AG10803 (cell line): ENCODE results near the gene TLCD3B.

ENCODE experiments used
- DNase-seq: peaks from one replicate; pipeline ENCODE4 v3.0.0; 2010; ENCODE audit warnings: low read depth
- H3K4me3 ChIP-seq: 2 replicates; pipeline ENCODE4 v1.5.1; 2011; ENCODE audit warnings: mild to moderate bottlenecking, low read length, control low read depth
- TF ChIP-seq, protein P1 (sequence below): conservative IDR thresholded peaks from 2 replicates; pipeline ENCODE4 v1.5.1; 2011; ENCODE audit warnings: mild to moderate bottlenecking, low read length, control low read depth, inconsistent platforms

The TLCD3B gene

DNA sequence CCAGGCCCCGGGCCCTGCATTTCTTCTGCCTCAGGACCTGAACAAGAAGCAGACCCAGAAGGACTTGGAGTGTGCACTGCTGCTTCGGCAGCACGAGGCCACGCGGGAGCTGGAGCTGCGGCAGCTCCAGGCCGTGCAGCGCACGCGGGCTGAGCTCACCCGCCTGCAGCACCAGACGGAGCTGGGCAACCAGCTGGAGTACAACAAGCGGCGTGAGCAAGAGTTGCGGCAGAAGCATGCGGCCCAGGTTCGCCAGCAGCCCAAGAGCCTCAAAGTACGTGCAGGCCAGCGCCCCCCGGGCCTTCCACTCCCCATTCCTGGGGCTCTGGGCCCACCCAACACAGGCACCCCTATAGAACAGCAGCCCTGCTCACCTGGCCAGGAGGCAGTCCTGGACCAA lies 44.8 kb downstream of the TLCD3B start:
- H3K4me3 ChIP-seq, result no peak overlapping the region
- TF ChIP-seq, protein P1, sequence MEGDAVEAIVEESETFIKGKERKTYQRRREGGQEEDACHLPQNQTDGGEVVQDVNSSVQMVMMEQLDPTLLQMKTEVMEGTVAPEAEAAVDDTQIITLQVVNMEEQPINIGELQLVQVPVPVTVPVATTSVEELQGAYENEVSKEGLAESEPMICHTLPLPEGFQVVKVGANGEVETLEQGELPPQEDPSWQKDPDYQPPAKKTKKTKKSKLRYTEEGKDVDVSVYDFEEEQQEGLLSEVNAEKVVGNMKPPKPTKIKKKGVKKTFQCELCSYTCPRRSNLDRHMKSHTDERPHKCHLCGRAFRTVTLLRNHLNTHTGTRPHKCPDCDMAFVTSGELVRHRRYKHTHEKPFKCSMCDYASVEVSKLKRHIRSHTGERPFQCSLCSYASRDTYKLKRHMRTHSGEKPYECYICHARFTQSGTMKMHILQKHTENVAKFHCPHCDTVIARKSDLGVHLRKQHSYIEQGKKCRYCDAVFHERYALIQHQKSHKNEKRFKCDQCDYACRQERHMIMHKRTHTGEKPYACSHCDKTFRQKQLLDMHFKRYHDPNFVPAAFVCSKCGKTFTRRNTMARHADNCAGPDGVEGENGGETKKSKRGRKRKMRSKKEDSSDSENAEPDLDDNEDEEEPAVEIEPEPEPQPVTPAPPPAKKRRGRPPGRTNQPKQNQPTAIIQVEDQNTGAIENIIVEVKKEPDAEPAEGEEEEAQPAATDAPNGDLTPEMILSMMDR, result no peak
- DNase-seq, result no peak

DNA sequence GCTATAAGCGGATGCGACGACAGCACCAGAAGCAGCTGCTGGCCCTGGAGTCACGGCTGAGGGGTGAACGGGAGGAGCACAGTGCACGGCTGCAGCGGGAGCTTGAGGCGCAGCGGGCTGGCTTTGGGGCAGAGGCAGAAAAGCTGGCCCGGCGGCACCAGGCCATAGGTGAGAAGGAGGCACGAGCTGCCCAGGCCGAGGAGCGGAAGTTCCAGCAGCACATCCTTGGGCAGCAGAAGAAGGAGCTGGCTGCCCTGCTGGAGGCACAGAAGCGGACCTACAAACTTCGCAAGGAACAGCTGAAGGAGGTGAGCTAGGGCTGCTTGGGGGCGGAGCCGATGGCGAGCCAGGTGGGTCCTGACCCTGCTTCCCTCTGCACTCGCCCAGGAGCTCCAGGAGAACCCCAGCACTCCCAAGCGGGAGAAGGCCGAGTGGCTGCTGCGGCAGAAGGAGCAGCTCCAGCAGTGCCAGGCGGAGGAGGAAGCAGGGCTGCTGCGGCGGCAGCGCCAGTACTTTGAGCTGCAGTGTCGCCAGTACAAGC lies 45.7 kb downstream of the TLCD3B start:
- DNase-seq, result no peak
- no peak overlapping the region for H3K4me3 ChIP-seq
- TF ChIP-seq, protein P1, result no peak

DNA sequence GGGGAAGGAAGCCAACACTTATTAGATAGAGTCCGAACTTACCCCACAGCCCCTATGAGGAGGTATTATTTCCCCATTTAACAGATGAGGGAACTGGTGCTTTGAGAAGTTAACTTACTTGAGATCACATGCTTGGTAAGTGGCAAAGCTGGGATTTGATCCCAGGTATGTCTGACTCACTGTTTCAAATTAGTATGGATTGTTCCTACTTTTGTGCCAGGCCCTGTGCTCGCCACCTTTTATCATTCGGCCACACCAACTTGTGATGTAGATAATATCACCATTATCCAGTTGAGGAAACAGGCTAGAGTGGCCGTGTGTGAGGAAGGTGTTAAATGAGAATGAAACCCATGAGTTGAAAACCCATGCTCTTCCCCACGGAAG lies 46.3 kb downstream of the TLCD3B start:
- TF ChIP-seq, protein P1, result no peak
- DNase-seq, result no peak
- no peak overlapping the region for H3K4me3 ChIP-seq

DNA sequence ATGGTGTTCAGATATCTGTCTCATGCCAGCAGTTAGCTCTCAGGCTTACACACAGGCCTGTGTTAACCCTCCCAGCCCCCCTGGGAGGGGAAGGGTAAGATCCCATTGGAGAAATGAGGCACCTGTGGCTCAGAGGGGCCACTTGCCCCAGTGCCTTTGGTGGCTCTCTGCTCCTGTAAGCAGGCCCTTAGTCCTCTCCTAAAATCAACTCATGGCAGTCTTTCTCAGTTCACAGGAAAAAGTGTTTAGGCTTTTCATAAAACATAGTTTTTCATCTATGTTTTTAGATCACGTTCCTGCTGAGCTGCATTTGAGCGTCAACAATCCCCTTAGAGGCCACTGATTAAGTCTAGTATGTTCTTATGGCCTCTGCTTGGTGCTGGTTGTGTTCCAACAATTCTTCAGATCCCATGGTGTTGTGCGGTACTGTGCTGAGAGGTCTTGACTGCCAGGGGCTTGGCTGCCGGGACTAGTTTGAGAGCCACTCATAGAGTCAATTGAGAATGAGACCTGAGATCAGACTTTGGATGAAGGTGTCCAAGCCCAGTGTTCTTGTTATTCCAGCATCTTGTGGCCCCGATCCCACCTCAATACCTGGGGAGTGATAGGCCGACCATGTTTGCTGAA lies 46.8 kb downstream of the TLCD3B start:
- H3K4me3 ChIP-seq, result no peak overlapping the region
- TF ChIP-seq, protein P1, result no peak
- DNase-seq, result no peak

DNA sequence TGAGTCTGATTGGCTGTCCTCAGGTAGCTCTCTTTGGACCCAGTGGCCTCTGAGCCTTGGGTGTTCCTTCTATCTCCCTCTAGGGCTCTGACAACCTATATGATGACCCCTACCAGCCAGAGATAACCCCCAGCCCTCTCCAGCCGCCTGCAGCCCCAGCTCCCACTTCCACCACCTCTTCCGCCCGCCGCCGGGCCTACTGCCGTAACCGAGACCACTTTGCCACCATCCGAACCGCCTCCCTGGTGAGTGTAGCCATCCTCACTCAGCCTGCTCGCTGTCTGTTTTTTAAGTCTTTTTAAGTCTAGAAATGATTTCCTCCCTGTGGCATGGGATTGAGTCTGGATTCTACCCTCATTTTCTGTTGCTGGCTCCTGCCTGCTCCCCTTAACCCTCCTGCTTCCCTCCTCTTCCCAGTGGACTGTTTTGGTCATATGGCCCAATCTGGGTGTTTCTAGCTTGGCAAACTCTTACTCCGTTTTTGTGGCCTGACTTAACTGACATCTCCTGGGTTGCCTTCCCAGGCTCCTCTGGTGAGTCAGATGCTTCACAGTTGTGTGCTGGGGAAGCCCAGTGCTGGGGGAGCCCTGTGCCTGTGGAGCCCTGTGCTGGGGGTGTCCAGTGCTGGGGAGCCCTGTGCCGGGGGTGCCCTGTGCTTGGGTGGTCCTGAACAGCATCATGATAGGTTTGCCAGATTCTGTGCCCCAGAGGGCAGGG lies 47.5 kb downstream of the TLCD3B start:
- DNase-seq, result peak; percentile 52
- TF ChIP-seq, protein P1, result no peak
- H3K4me3 ChIP-seq, result no peak overlapping the region

DNA sequence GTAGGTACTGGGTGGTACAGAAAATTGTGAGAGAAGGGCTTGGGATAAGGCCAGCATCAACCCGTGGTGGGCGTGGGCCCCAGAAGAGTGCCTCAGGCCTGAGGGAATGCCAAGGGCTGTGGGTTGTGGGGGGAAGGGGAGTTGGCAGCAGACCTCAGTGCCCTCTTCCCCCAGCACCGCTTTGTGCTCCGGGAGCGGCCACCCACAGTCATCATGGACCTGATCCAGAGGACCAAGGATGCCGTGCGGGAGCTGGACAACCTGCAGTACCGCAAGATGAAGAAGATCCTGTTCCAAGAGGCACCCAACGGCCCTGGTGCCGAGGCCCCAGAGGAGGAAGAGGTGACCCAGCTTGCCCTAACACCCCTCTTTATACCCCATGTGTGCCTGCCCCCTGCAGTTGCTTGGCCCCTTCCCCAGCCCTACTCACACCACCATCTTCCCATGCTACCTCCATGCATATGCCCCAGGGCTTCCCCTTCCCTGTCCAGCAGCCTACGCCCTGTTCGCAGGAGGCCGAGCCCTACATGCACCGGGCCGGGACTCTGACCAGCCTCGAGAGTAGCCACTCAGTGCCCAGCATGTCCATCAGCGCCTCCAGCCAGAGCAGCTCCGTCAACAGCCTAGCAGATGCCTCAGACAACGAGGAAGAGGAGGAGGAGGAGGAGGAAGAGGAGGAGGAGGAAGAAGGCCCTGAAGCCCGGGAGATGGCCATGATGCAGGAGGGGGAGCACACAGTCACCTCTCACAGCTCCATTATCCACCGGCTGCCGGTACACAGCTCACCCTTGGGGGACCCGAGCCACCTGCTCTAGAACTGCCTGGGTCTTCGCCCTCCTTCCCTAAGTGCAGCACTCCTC lies 48.3 kb downstream of the TLCD3B start:
- TF ChIP-seq, protein P1, result no peak
- H3K4me3 ChIP-seq, result no peak overlapping the region
- no peak for DNase-seq
